ENCODE measurements around the gene XPO6.

XPO6 gene

GRCh38 chr16:28202147-28202746, 9.5 kb downstream of the XPO6 start:
- FAIRE-seq (peak; percentile 63), DNase-seq (ENCODE audit: insufficient read length, low spot score) (no peak)
- TF ChIP-seq POLR2AphosphoS5 (IDR thresholded peaks at IDR 0.05; ENCODE audit: low read depth, low read length) (no peak), PAX5 (IDR thresholded peaks at IDR 0.05; ENCODE audit: insufficient read depth, low read length, severe bottlenecking) (no peak), POU2F2 (IDR thresholded peaks at IDR 0.05; ENCODE audit: low read depth, low read length) (no peak), SPI1 (IDR thresholded peaks at IDR 0.05; ENCODE audit: low read depth, low read length) (0 out of 2 replicates have a peak, but pooled peaks have one; percentile 10), TAF1 (IDR thresholded peaks at IDR 0.05; ENCODE audit: low read depth, low read length) (no peak), POLR2A (IDR thresholded peaks at IDR 0.05; ENCODE audit: low read depth, low read length) (no peak)

DNA sequence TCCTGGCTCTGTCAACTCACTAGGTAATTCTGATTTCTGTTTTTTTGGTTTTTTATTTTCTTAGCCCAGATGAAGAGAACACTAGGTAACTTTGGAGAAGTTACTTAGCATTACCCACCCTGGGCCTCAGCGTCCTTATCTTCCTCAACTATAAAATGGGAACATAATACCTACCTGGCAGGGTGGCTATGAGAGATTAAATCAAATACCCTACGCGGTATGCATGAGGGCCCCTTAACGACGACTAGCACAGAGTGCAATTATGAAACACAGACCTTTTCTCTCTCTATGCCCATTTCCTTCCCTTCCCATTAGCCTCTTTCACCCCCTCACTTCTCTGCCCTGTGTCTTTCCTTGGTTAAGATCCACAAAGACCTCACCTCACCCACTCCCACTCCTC, 11.1 kb downstream of the XPO6 start:
- DNase-seq (ENCODE audit: insufficient read length, low spot score) (no peak), FAIRE-seq (no peak)
- TF ChIP-seq PAX5 (IDR thresholded peaks at IDR 0.05; ENCODE audit: insufficient read depth, low read length, severe bottlenecking) (no peak), POLR2AphosphoS5 (IDR thresholded peaks at IDR 0.05; ENCODE audit: low read depth, low read length) (no peak), POLR2A (IDR thresholded peaks at IDR 0.05; ENCODE audit: low read depth, low read length) (no peak), TAF1 (IDR thresholded peaks at IDR 0.05; ENCODE audit: low read depth, low read length) (no peak), POU2F2 (IDR thresholded peaks at IDR 0.05; ENCODE audit: low read depth, low read length) (no peak), SPI1 (IDR thresholded peaks at IDR 0.05; ENCODE audit: low read depth, low read length) (no peak)

GRCh38 chr16:28196387-28196987, 15.3 kb downstream of the XPO6 start:
- FAIRE-seq = no peak
- TF ChIP-seq POLR2AphosphoS5 (IDR thresholded peaks at IDR 0.05; ENCODE audit: low read depth, low read length) (0 out of 2 replicates have a peak, but pooled peaks have one; percentile 25), POU2F2 (IDR thresholded peaks at IDR 0.05; ENCODE audit: low read depth, low read length) (no peak)
- no peak for DNase-seq (ENCODE audit: insufficient read length, low spot score)

- TF ChIP-seq POLR2A (IDR thresholded peaks at IDR 0.05; ENCODE audit: low read depth, low read length) (no peak), PAX5 (IDR thresholded peaks at IDR 0.05; ENCODE audit: insufficient read depth, low read length, severe bottlenecking) (no peak), POLR2AphosphoS5 (IDR thresholded peaks at IDR 0.05; ENCODE audit: low read depth, low read length) (no peak), POU2F2 (IDR thresholded peaks at IDR 0.05; ENCODE audit: low read depth, low read length) (no peak), TAF1 (IDR thresholded peaks at IDR 0.05; ENCODE audit: low read depth, low read length) (no peak), SPI1 (IDR thresholded peaks at IDR 0.05; ENCODE audit: low read depth, low read length) (no peak)
- FAIRE-seq (no peak), DNase-seq (ENCODE audit: insufficient read length, low spot score) (no peak)
Measured at GRCh38 chr16:28195859-28196258, 15.9 kb downstream of the XPO6 start.

DNA sequence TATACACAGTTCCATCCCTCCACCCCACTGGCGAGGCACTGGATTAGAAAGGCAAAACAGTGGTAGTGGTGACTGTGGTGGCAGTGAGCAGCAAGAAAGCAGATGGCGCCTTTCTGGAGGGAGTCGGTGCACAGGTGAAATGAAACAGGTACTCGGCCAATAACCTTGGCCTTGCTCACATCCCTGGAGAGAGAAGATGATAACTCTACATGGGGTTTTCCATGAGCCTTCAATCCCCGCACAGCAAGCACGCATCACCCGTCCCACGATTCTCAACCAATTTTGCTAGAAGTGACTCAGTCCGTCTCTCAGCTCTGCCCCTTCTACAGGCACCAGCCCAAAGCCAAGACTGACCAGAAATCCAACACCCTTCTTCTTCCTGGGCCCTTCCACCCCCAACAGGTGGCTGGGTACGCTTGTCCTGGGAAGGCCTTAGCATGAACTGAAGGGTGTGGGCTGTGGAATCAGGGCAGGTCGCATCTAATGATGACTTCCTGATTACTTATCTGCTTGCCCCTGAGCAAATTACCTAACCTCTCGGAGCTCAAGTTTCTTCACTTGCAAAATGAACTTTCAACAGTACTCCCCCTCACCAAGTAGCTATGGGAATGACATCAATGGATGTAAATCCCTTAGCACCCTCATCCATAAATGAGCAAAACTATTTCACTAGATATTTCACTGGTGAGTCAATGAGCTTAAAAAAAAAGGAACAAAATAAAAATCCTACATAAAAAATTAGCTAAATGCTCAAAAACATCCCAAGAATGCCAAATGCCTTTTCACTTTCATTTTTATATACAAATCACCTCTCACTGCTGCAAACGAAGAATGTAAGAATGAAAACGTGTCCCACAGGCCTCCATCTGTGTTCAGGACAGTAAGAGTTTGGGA, 18.0 kb downstream of the XPO6 start:
- DNase-seq (ENCODE audit: insufficient read length, low spot score) (no peak), FAIRE-seq (peak; percentile 50)
- TF ChIP-seq SPI1 (IDR thresholded peaks at IDR 0.05; ENCODE audit: low read depth, low read length) (0 out of 2 replicates have a peak, but pooled peaks have one; percentile 16), TAF1 (IDR thresholded peaks at IDR 0.05; ENCODE audit: low read depth, low read length) (no peak), PAX5 (IDR thresholded peaks at IDR 0.05; ENCODE audit: insufficient read depth, low read length, severe bottlenecking) (no peak)

- peak; percentile 91 for FAIRE-seq
Measured at GRCh38 chr16:28192806-28193529, 18.8 kb downstream of the XPO6 start.

DNA sequence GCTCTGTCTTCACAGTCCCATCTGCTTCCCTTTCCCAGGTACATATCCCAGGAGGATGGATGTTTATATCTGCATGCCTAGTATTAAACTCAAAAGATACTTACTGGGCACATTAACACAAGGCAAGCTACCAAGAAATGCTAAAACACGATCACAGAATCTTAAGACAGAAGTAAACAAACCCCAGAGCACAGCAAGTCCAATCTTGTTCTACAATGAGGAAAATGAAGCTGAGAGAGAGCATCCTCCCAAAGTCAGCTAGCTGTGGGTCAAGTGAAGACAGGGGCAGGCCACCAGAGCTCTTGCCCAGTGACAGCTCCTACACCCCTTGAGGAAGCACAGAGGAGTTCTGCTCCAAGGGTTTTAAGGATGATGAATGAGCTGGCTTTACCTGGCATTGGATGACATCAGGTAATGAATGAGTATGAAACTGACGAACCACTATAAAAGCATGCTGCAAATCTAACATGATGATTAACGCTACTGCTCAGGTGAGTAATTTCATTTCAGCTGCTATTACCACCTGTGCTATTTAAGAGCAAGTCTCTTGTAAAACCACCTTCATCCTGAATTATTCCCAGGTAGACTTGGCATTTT, 20.3 kb downstream of the XPO6 start:
- no peak for FAIRE-seq
- no peak for DNase-seq (ENCODE audit: insufficient read length, low spot score)
- TF ChIP-seq POU2F2 (IDR thresholded peaks at IDR 0.05; ENCODE audit: low read depth, low read length) (no peak), POLR2AphosphoS5 (IDR thresholded peaks at IDR 0.05; ENCODE audit: low read depth, low read length) (no peak), PAX5 (IDR thresholded peaks at IDR 0.05; ENCODE audit: insufficient read depth, low read length, severe bottlenecking) (no peak), POLR2A (IDR thresholded peaks at IDR 0.05; ENCODE audit: low read depth, low read length) (no peak), SPI1 (IDR thresholded peaks at IDR 0.05; ENCODE audit: low read depth, low read length) (no peak), TAF1 (IDR thresholded peaks at IDR 0.05; ENCODE audit: low read depth, low read length) (no peak)

More at GRCh38 chr16:28192806-28193529, 18.8 kb downstream of the XPO6 start:
- TF ChIP-seq PAX5 (IDR thresholded peaks at IDR 0.05; ENCODE audit: insufficient read depth, low read length, severe bottlenecking) (peak; percentile 98), POLR2A (IDR thresholded peaks at IDR 0.05; ENCODE audit: low read depth, low read length) (peak; percentile 70; the same call in 1 of the 2 replicates), SPI1 (IDR thresholded peaks at IDR 0.05; ENCODE audit: low read depth, low read length) (peak; percentile 90), TAF1 (IDR thresholded peaks at IDR 0.05; ENCODE audit: low read depth, low read length) (peak; percentile 57; the same call in 1 of the 2 replicates), POU2F2 (IDR thresholded peaks at IDR 0.05; ENCODE audit: low read depth, low read length) (peak; percentile 71; the same call in 1 of the 2 replicates), POLR2AphosphoS5 (IDR thresholded peaks at IDR 0.05; ENCODE audit: low read depth, low read length) (no peak; the same call in 1 of the 2 replicates)
- peak; percentile 35 for DNase-seq (ENCODE audit: insufficient read length, low spot score)

GRCh38 chr16:28189245-28189644, 22.5 kb downstream of the XPO6 start:
- DNase-seq (ENCODE audit: insufficient read length, low spot score) = no peak
- FAIRE-seq = no peak
- TF ChIP-seq POU2F2 (IDR thresholded peaks at IDR 0.05; ENCODE audit: low read depth, low read length) (no peak), TAF1 (IDR thresholded peaks at IDR 0.05; ENCODE audit: low read depth, low read length) (no peak), PAX5 (IDR thresholded peaks at IDR 0.05; ENCODE audit: insufficient read depth, low read length, severe bottlenecking) (no peak), POLR2AphosphoS5 (IDR thresholded peaks at IDR 0.05; ENCODE audit: low read depth, low read length) (no peak), POLR2A (IDR thresholded peaks at IDR 0.05; ENCODE audit: low read depth, low read length) (no peak), SPI1 (IDR thresholded peaks at IDR 0.05; ENCODE audit: low read depth, low read length) (no peak)
